ENCODE data around the gene KDM3B. TPM values are rescaled to one million over a fixed set of nuclear protein-coding genes. Genes with fewer than 3 reads are reported as not detected.

The KDM3B gene
- total RNA-seq, 1 donor from 2014 or later = 42.4 TPM

- no peak for FAIRE-seq
- no peak for TF ChIP-seq CTCF (IDR thresholded peaks at IDR 0.05; ENCODE audit: insufficient read depth, low read length, severe bottlenecking)
These were observed 13.9 kb upstream of the KDM3B start for GRCh38 chr5:138338411-138339090.

GRCh38 chr5:138339091-138339456, 13.4 kb upstream of the KDM3B start:
- DNase-seq (ENCODE audit: low read depth) (no peak), FAIRE-seq (no peak)
- Histone ChIP-seq H3K27me3 (ENCODE audit: control insufficient read depth, insufficient read depth, low read length) (no peaks in the 10 kb centered on the region), H3K4me3 (ENCODE audit: low read depth, low read length) (peak overlapping the region; percentile 74), H3K36me3 (ENCODE audit: control insufficient read depth, insufficient read depth, low read length) (peaks cover 4% of the 10 kb centered on the region)
- TF ChIP-seq CTCF (IDR thresholded peaks at IDR 0.05; ENCODE audit: insufficient read depth, low read length, severe bottlenecking) = no peak

More at GRCh38 chr5:138338411-138339090, 13.9 kb upstream of the KDM3B start:
- DNase-seq (ENCODE audit: low read depth) = no peak
- no peaks in the 10 kb centered on the region for H3K27me3 ChIP-seq (ENCODE audit: control insufficient read depth, insufficient read depth, low read length)
- peak overlapping the region; percentile 74 for H3K4me3 ChIP-seq (ENCODE audit: low read depth, low read length)
- peaks cover 2% of the 10 kb centered on the region for H3K36me3 ChIP-seq (ENCODE audit: control insufficient read depth, insufficient read depth, low read length)

DNA sequence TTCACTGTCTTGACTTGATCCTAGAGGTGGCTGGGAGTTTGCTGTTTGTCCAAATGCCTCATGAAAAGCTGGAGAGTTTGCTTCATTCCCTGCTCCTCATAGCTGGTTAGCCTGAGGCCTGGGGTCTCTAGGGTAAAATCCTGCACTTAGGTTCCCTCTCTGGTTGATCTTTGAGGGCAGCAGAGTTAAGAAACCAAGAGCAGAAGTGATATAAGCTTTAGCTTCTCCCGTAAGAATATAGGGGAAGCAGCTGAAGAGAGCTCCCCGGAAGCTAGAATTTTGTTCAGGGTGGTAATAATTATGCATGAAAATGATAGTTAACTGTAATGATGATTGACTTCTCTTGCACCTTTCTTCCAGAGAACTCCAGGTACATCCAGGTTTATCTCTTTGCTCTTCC, 13.0 kb upstream of the KDM3B start:
- DNase-seq (ENCODE audit: low read depth) (no peak), FAIRE-seq (no peak)
- H3K27me3 ChIP-seq (ENCODE audit: control insufficient read depth, insufficient read depth, low read length) = no peaks in the 10 kb centered on the region
- peaks cover 5% of the 10 kb centered on the region for H3K36me3 ChIP-seq (ENCODE audit: control insufficient read depth, insufficient read depth, low read length)
- no peak for TF ChIP-seq CTCF (IDR thresholded peaks at IDR 0.05; ENCODE audit: insufficient read depth, low read length, severe bottlenecking)
- peak overlapping the region; percentile 74 for H3K4me3 ChIP-seq (ENCODE audit: low read depth, low read length)

- Histone ChIP-seq H3K4me3 (ENCODE audit: low read depth, low read length) (no peak overlapping the region), H3K27me3 (ENCODE audit: control insufficient read depth, insufficient read depth, low read length) (no peaks in the 10 kb centered on the region), H3K36me3 (ENCODE audit: control insufficient read depth, insufficient read depth, low read length) (peaks cover 9% of the 10 kb centered on the region)
- DNase-seq (ENCODE audit: low read depth) = no peak
- TF ChIP-seq CTCF (IDR thresholded peaks at IDR 0.05; ENCODE audit: insufficient read depth, low read length, severe bottlenecking) = no peak
- FAIRE-seq = no peak
These were observed 12.5 kb upstream of the KDM3B start for GRCh38 chr5:138340008-138340407.

- no peak for TF ChIP-seq CTCF (IDR thresholded peaks at IDR 0.05; ENCODE audit: insufficient read depth, low read length, severe bottlenecking)
- FAIRE-seq = no peak
- H3K4me3 ChIP-seq (ENCODE audit: low read depth, low read length) = no peak overlapping the region
- peaks cover 25% of the 10 kb centered on the region for H3K36me3 ChIP-seq (ENCODE audit: control insufficient read depth, insufficient read depth, low read length)
- H3K27me3 ChIP-seq (ENCODE audit: control insufficient read depth, insufficient read depth, low read length) = no peaks in the 10 kb centered on the region
- no peak for DNase-seq (ENCODE audit: low read depth)
These were observed 7.4 kb upstream of the KDM3B start for GRCh38 chr5:138344887-138345622.

Measured in bronchial epithelial cell (primary cell).